ENCODE data around the gene CACNA1D. TPM values are rescaled to one million over a fixed set of nuclear protein-coding genes. Genes with fewer than 3 reads are reported as not detected.

Gene CACNA1D
- total and polyA plus RNA-seq, 2 donors from 2014 or later = 3.7 to 35.7 TPM

DNA sequence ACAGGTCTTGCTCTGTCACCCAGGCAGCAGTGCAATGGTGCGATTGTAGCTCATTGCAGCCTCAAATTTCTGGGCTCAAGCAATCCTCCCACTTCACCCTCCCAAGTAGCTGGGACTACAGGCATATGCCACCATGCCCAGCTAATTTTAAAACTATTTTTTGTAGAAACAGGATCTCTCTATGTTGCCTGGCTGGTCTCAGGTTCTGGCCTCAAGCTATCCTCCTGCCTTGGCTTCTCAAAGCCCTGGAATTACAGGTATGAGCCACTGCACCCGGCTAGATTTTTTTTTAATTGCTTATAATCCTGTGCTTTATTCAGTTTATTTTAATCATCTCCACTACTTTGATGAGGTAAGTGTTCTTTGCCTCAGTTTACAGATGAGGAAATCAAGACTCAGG, 195.3 kb downstream of the CACNA1D start:
- Histone ChIP-seq H3K4me1 (ENCODE audit: control insufficient read depth in 2 of 3, insufficient read depth in 2 of 3, low read depth in 1 of 3, low read length in 3 of 3) (no peaks in the 10 kb centered on the region), H3K9me3 (ENCODE audit: control insufficient read depth in 2 of 3, insufficient read depth in 1 of 3, low read length in 3 of 3) (no peaks in the 10 kb centered on the region), H3K4me3 (ENCODE audit: low read length in 3 of 3) (no peak overlapping the region), H3K9ac (ENCODE audit: low read length in 3 of 3) (no peak overlapping the region), H3K27me3 (ENCODE audit: control insufficient read depth, insufficient read depth, low read length) (no peaks in the 10 kb centered on the region), H3K27ac (ENCODE audit: low read depth in 2 of 2, low read length in 2 of 2) (no peak overlapping the region), H3K36me3 (ENCODE audit: control insufficient read depth in 2 of 3, insufficient read depth in 3 of 3, low read length in 3 of 3) (no peaks in the 10 kb centered on the region)
- no peak for TF ChIP-seq CTCF (IDR thresholded peaks at IDR 0.05; ENCODE audit: borderline replicate concordance, extremely low read depth, insufficient read depth)
- FAIRE-seq (no peak), DNase-seq (no peak)
- intact Hi-C loops (cut with DNase I) = no loop called here

DNA sequence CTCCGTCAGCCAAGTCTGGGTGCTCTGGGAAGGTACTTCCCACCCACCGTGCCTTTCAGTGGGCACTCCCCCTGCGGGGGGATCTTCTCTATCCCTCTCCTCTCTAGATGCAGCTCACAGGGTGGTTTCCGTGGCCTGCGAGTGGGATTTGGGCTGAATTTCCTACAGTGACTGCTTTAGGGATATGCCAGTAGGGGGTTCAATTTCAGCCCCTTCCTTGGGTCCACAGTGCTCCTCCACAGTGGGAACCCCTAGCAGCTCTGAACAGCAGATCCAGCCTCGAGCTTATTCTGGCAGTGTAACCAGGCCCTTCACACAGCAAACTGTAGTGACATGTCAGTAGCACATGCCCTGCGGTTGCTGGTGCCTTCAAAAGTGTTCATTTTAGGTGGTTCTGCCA, 196.1 kb downstream of the CACNA1D start:
- no peak for FAIRE-seq
- H3K9me3 ChIP-seq (ENCODE audit: control insufficient read depth in 2 of 3, insufficient read depth in 1 of 3, low read length in 3 of 3) = no peaks in the 10 kb centered on the region
- H3K4me1 ChIP-seq (ENCODE audit: control insufficient read depth in 2 of 3, insufficient read depth in 2 of 3, low read depth in 1 of 3, low read length in 3 of 3) = no peaks in the 10 kb centered on the region
- H3K9ac ChIP-seq (ENCODE audit: low read length in 3 of 3) = no peak overlapping the region
- DNase-seq = peak in 1 of 5 donors; percentile 19
- no peak for TF ChIP-seq CTCF (IDR thresholded peaks at IDR 0.05; ENCODE audit: borderline replicate concordance, extremely low read depth, insufficient read depth)
- H3K27ac ChIP-seq (ENCODE audit: low read depth in 2 of 2, low read length in 2 of 2) = no peak overlapping the region
- H3K4me3 ChIP-seq (ENCODE audit: low read length in 3 of 3) = no peak overlapping the region
- no peaks in the 10 kb centered on the region for H3K27me3 ChIP-seq (ENCODE audit: control insufficient read depth, insufficient read depth, low read length)
- H3K36me3 ChIP-seq (ENCODE audit: control insufficient read depth in 2 of 3, insufficient read depth in 3 of 3, low read length in 3 of 3) = no peaks in the 10 kb centered on the region
- intact Hi-C loops (cut with DNase I) = no loop called here

DNA sequence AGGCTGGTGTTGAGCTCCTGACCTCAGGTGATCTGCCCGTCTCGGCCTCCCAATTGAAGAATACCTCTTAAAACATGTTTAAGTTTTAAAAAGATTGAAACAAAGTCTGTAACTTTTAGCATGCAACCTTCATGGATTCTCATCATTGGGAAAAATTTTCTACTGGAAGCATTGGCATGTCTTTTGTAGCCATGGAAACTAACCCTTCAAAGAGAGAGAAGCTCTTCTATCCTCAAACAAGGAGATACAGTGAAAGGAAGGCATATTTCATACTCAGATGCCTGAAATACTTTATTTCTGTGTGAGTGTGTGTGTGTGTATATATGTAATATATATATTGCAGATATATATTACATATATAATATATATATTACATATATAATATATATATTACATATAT, 196.9 kb downstream of the CACNA1D start:
- Histone ChIP-seq H3K4me3 (ENCODE audit: low read length in 3 of 3) (no peak overlapping the region), H3K27ac (ENCODE audit: low read depth in 2 of 2, low read length in 2 of 2) (no peak overlapping the region), H3K36me3 (ENCODE audit: control insufficient read depth in 2 of 3, insufficient read depth in 3 of 3, low read length in 3 of 3) (no peaks in the 10 kb centered on the region), H3K9ac (ENCODE audit: low read length in 3 of 3) (no peak overlapping the region), H3K4me1 (ENCODE audit: control insufficient read depth in 2 of 3, insufficient read depth in 2 of 3, low read depth in 1 of 3, low read length in 3 of 3) (no peaks in the 10 kb centered on the region), H3K9me3 (ENCODE audit: control insufficient read depth in 2 of 3, insufficient read depth in 1 of 3, low read length in 3 of 3) (no peaks in the 10 kb centered on the region), H3K27me3 (ENCODE audit: control insufficient read depth, insufficient read depth, low read length) (no peaks in the 10 kb centered on the region)
- intact Hi-C loops (cut with DNase I) = no loop called here
- TF ChIP-seq CTCF (IDR thresholded peaks at IDR 0.05; ENCODE audit: borderline replicate concordance, extremely low read depth, insufficient read depth) = no peak
- FAIRE-seq (no peak), DNase-seq (no peak)

DNA sequence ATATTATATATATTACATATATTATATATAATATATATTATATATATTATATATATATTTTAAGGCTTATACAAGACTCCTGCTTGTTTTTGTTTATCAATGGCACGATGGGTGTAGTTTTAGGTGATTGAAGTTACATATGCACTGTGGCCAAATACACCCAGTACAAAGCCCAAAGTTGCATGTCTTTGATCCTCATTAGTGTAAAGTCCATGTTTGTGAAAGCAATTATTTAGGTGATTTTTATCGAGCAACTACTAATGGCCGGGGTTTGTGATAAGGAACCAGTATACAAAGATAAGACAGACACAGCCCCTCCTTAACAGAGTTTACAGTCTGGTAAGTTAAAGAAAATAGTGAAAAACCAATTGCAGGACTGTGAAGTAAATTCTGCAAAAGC, 197.5 kb downstream of the CACNA1D start:
- no peaks in the 10 kb centered on the region for H3K9me3 ChIP-seq (ENCODE audit: control insufficient read depth in 2 of 3, insufficient read depth in 1 of 3, low read length in 3 of 3)
- no peak for FAIRE-seq
- no peaks in the 10 kb centered on the region for H3K27me3 ChIP-seq (ENCODE audit: control insufficient read depth, insufficient read depth, low read length)
- H3K36me3 ChIP-seq (ENCODE audit: control insufficient read depth in 2 of 3, insufficient read depth in 3 of 3, low read length in 3 of 3) = no peaks in the 10 kb centered on the region
- no peak overlapping the region for H3K27ac ChIP-seq (ENCODE audit: low read depth in 2 of 2, low read length in 2 of 2)
- no peak overlapping the region for H3K9ac ChIP-seq (ENCODE audit: low read length in 3 of 3)
- no peak for TF ChIP-seq CTCF (IDR thresholded peaks at IDR 0.05; ENCODE audit: borderline replicate concordance, extremely low read depth, insufficient read depth)
- no peak overlapping the region for H3K4me3 ChIP-seq (ENCODE audit: low read length in 3 of 3)
- no peaks in the 10 kb centered on the region for H3K4me1 ChIP-seq (ENCODE audit: control insufficient read depth in 2 of 3, insufficient read depth in 2 of 3, low read depth in 1 of 3, low read length in 3 of 3)
- DNase-seq = no peak
- intact Hi-C loops (cut with DNase I) = no loop called here

Data from kidney (tissue), 14 donors.